Activated naive CD8-positive, alpha-beta T cell treated with anti-CD3 and anti-CD28 coated beads, Interleukin-2, amount 50 U/mL, for 24 hours (primary cell): ENCODE measurements around the gene TCEANC.
A peak's percentile ranks its signal among the peaks of the same experiment; 100 is the strongest.
"Not testable (repeated sequence)": the region's sequence is repeated elsewhere in the genome, so short reads cannot be mapped to it uniquely, and the experiment has no call there.

Experiments
- ATAC-seq: fragments of 150-1000 bp; cut with Tn5 transposase; one replicate; pipeline ENCODE4 v1.10.0; 2021
- DNase-seq: peaks from one replicate; pipeline ENCODE4 v3.0.0; 2021
- H3K27ac Mint-ChIP-seq: one replicate; pipeline ENCODE4 v1.8.0; 2021; ENCODE audit warnings: mild to moderate bottlenecking, mixed read lengths
- H3K27me3 Mint-ChIP-seq: one replicate; pipeline ENCODE4 v1.8.0; 2021; ENCODE audit warnings: mixed read lengths
- H3K36me3 Mint-ChIP-seq: one replicate; pipeline ENCODE4 v1.8.0; 2021; ENCODE audit warnings: low read depth, mixed read lengths
- H3K4me1 Mint-ChIP-seq: one replicate; pipeline ENCODE4 v1.8.0; 2021; ENCODE audit warnings: mixed read lengths
- H3K4me3 Mint-ChIP-seq: one replicate; pipeline ENCODE4 v1.8.0; 2021; ENCODE audit warnings: mild to moderate bottlenecking, moderate library complexity, mixed read lengths
- H3K9me3 Mint-ChIP-seq: one replicate; pipeline ENCODE4 v1.8.0; 2021; ENCODE audit warnings: mixed read lengths

The TCEANC gene

DNA sequence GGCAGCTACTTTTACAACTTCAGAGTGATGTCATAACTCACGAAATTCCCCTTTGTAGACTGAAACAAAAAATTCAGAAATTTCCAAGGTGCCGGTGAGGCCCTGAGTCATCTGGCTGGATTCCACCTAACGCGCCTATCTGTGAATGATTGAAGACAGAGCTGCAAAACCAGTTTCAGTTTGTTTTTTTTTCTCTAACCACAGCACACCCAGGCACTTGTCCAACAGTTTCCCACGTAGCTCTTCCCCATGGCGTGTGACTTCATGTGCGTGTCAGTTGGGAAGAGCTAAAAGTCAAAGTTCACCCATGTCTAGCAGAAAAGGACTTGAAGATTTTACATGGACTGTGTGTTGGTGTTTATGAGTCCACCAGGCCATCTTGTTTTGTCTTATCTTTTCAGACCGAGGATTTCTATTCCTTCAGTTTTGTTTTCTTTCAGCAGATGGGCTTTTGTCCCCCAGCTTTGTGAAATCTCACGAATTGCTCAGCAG lies 16.4 kb downstream of the TCEANC start:
- DNase-seq, result peak; percentile 32
- peak overlapping the region; percentile 66 for H3K4me3 Mint-ChIP-seq
- peak overlapping the region; percentile 96 for H3K27ac Mint-ChIP-seq
- ATAC-seq, result peak; percentile 93
- no peaks in the 10 kb centered on the region for H3K36me3 Mint-ChIP-seq
- H3K27me3 Mint-ChIP-seq, result no peaks in the 10 kb centered on the region
- H3K4me1 Mint-ChIP-seq, result peaks cover 32% of the 10 kb centered on the region
- no peaks in the 10 kb centered on the region for H3K9me3 Mint-ChIP-seq

DNA sequence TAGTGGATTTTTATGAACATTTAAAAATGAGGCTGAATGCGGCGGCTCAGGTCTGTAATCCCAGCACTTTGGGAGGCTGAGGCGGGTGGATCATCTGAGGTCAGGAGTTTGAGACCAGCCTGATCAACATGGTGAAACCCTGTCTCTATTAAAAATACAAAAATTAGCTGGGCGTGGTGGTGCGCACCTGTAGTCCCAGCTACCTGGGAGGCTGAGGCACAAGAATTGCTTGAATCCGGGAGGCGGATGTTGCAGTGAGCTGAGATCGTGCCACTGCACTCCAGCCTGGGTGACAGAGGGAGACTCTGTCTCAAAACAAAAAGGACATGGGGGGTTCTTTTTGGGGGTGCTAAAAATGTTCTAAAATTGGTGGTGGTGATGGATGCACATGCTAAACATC lies 16.8 kb downstream of the TCEANC start:
- Mint-ChIP-seq H3K27ac (peak overlapping the region; percentile 96), H3K4me3 (peak overlapping the region; percentile 66), H3K4me1 (peaks cover 32% of the 10 kb centered on the region)
- peak; percentile 38 for ATAC-seq
- H3K36me3 Mint-ChIP-seq, H3K9me3 Mint-ChIP-seq, H3K27me3 Mint-ChIP-seq, DNase-seq: not testable (repeated sequence)

DNA sequence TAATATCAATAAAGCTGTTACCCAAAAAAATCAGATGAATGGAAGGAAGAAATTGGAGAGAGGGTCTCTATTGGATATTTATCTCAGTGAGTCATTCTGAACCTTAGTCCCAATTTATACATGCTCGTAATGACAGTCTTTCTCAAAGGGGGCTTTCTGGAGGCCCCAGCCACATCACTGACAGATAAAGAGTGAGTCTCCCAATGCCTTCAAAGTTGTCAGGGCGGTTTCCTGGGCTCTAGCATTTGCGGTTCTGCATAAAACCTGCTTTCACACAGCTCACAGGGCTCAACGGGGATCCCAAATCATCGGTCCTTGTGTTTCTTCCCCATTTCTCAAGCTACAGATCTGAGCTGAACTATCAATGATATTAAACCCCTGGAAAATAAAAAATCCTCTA lies 17.3 kb downstream of the TCEANC start:
- ATAC-seq, result no peak
- Mint-ChIP-seq H3K27me3 (no peaks in the 10 kb centered on the region), H3K4me3 (peak overlapping the region; percentile 66)

DNA sequence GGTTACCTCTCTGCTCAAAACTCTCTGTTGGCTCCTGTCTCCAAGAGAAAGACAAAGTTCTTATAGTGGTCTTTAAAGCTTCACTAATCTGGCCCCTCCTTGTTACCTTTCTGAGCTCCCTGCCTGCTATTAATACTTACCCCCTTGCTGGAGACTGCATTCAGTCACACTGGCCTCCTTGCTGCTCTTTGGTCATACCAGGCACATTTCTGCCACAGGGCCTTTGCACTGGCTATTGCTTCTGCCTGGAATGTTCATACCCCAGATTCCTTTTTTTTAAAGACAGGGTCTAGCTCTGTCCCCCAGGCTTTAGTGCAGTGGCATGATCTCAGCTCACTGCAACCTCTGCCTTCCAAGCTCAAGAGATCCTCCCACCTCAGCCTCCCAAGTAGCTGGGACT lies 20.1 kb downstream of the TCEANC start:
- Mint-ChIP-seq H3K9me3 (no peaks in the 10 kb centered on the region), H3K27ac (no peak overlapping the region), H3K4me1 (peaks cover 29% of the 10 kb centered on the region), H3K27me3 (no peaks in the 10 kb centered on the region), H3K4me3 (no peak overlapping the region), H3K36me3 (no peaks in the 10 kb centered on the region)
- ATAC-seq (no peak), DNase-seq (no peak)

More for the DNA sequence above, 17.3 kb downstream of the TCEANC start:
- no peak for DNase-seq
- Mint-ChIP-seq H3K9me3 (no peaks in the 10 kb centered on the region), H3K27ac (peak overlapping the region; percentile 96), H3K4me1 (peaks cover 32% of the 10 kb centered on the region), H3K36me3 (no peaks in the 10 kb centered on the region)

DNA sequence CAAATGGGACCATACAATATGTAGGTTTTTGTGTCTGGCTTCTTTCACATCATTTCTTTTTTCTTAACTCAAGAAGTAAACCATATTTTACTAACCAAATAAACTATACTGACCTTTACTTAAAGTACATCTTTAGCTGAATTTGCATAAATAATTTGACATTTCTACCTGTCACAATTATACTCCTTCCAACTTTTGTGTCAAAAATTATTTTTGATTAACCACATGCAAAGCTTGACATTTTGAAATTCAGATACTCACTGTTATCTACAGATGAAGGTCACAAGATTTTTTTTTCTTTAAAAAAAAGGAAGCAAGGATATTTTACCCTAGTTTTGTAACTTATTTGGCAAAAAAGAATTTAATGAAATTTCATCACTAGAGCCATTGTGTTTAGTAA lies 23.9 kb downstream of the TCEANC start:
- no peak for ATAC-seq
- H3K4me3 Mint-ChIP-seq, result no peak overlapping the region

DNA sequence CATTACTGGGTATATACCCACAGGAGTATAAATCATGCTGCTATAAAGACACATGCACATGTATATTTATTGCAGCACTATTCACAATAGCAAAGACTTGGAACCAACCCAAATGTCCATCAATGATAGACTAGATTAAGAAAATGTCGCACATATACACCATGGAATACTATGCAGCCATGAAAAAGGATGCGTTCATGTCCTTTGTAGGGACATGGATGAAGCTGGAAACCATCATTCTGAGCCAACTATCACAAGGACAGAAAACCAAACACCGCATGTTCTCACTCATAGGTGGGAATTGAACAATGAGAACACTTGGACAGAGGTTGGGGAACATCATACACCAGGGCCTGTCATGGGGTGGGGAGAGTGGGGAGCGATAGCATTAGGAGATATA lies 26.8 kb downstream of the TCEANC start:
- not testable (repeated sequence) for H3K36me3 Mint-ChIP-seq, ATAC-seq, DNase-seq, H3K9me3 Mint-ChIP-seq, H3K27ac Mint-ChIP-seq, H3K4me3 Mint-ChIP-seq, H3K27me3 Mint-ChIP-seq
- peaks cover 11% of the 10 kb centered on the region for H3K4me1 Mint-ChIP-seq

More for the DNA sequence above, 23.9 kb downstream of the TCEANC start:
- Mint-ChIP-seq H3K27ac (no peak overlapping the region), H3K36me3 (no peaks in the 10 kb centered on the region), H3K27me3 (no peaks in the 10 kb centered on the region), H3K4me1 (no peaks in the 10 kb centered on the region), H3K9me3 (no peaks in the 10 kb centered on the region)
- DNase-seq, result no peak

DNA sequence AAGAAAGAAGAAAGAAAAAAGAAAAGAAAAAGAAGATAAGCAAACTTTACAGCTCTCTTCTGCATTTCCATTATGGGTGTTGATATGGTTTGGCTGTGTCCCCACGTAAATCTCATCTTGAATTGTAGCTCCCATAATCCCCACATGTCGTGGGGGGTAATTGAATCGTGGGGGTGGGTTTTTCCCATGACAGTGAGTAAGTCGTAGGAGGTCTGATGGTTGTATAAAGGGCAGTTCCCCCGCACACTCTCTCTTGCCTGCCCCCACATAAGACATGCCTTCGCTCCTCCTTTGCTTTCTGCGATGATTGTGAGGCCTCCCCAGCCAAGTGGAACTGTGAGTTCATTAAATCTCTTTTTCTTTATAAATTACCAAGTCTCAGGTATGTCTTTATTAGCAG lies 28.7 kb downstream of the TCEANC start:
- H3K36me3 Mint-ChIP-seq, result peaks cover 3% of the 10 kb centered on the region
- DNase-seq (no peak), ATAC-seq (no peak)
- H3K4me1 Mint-ChIP-seq, result peaks cover 27% of the 10 kb centered on the region
- H3K27ac Mint-ChIP-seq, result no peak overlapping the region
- no peak overlapping the region for H3K4me3 Mint-ChIP-seq
- no peaks in the 10 kb centered on the region for H3K9me3 Mint-ChIP-seq
- H3K27me3 Mint-ChIP-seq, result no peaks in the 10 kb centered on the region

DNA sequence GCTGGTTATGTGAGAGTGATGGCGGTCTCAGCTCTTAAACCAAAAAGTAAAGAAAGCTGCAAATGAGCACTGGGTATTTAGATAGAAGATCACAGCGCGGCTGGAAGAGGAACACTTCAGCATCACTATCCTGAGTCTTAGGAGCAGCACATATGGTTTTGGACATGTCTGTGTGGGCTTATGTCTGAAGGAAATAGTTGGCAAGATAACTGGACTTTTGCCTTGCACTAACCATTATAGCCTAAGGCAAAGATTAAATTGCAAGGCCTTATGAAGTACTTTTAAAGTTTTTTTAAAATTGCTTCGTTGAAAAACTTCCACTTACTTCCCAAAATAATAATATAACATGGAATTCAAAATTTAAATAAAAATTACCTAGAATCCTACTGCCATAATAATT lies 31.4 kb downstream of the TCEANC start:
- peaks cover 3% of the 10 kb centered on the region for H3K36me3 Mint-ChIP-seq
- no peaks in the 10 kb centered on the region for H3K27me3 Mint-ChIP-seq
- H3K9me3 Mint-ChIP-seq, result no peaks in the 10 kb centered on the region
- DNase-seq (no peak), ATAC-seq (no peak)
- peaks cover 49% of the 10 kb centered on the region for H3K4me1 Mint-ChIP-seq
- H3K27ac Mint-ChIP-seq, result peak overlapping the region; percentile 65
- H3K4me3 Mint-ChIP-seq, result no peak overlapping the region

DNA sequence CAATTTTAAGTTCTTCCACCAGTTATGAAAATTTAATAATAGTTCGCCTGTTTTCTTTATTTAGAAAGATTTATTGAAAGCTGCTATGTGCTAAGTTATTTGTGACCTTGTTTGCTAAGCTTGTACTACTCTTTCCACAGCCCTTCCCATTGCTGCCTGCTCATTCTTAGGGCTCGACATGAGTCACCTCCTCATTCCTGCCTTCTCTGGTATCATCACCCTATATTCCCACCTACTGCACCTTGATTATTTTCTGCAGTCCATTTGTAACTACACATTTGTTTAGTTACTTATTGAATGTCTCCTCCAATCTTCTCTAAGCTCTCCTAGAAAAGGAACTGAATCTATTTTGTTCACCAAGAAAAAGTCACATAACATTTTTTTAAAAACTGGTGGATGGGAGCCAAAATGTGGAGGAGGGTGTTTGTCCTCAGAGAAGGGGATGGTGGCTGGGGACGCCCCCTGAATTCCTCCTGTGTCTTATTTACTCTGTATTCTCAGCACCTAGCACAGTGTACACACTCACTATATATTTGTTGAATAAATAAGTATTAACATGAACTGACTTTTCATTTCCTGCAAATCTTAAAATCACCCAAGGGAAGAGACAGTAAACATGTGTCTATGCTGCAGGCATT lies 32.3 kb downstream of the TCEANC start:
- DNase-seq, result no peak
- no peak for ATAC-seq
- no peak overlapping the region for H3K4me3 Mint-ChIP-seq

DNA sequence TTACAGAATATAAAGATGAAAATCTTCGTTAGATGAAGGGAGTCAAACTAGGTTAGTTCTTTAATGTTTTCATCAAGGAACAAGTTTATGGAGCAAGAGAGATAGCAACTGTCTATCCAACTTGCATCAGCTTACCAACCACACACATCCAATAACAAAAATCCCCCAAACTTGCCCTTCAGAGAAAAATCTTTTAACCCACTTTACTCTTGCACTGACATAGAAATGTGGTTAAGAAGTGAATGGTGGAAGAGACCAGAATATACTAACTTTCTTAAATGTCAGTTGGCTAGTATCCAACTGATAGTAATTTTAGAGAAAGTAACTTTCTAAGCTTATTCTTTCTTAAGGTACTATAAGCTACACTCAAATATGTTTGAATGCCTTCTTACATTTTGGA lies 34.3 kb downstream of the TCEANC start:
- H3K9me3 Mint-ChIP-seq, result no peaks in the 10 kb centered on the region
- peaks cover 67% of the 10 kb centered on the region for H3K4me1 Mint-ChIP-seq
- H3K36me3 Mint-ChIP-seq, result peaks cover 14% of the 10 kb centered on the region
- H3K27ac Mint-ChIP-seq, result peak overlapping the region; percentile 97
- peak; percentile 20 for ATAC-seq
- H3K27me3 Mint-ChIP-seq, result no peaks in the 10 kb centered on the region
- H3K4me3 Mint-ChIP-seq, result peak overlapping the region; percentile 10
- no peak for DNase-seq

More for the DNA sequence above, 32.3 kb downstream of the TCEANC start:
- Mint-ChIP-seq H3K27me3 (no peaks in the 10 kb centered on the region), H3K36me3 (peaks cover 7% of the 10 kb centered on the region), H3K27ac (peak overlapping the region; percentile 33), H3K4me1 (peaks cover 51% of the 10 kb centered on the region), H3K9me3 (no peaks in the 10 kb centered on the region)

DNA sequence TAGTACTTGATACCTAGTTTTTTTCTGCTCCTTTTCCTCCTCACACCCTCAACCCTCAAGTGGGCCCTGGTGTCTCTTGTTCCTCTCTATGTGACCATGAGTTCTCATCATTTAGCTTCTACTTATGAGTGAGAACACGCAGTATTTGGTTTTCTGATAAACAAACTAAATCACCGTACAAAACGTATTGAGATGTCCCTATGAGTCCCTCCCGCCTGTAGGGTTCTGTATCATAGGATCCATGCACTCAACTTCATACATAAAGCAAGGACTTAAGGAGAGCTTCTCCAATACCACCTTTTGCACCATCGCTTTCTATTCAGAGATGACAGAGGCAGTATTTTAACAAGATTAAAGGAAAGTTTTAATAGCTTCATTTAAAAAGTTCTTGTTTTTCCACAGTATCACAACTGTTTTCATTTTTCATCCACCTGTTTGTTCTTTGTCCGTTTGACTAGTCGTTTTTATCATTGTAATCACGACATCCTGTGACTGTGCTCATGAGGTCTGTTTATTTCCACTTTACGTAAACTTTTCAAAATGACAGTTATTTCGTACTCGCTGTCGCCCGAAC lies 35.5 kb downstream of the TCEANC start:
- Mint-ChIP-seq H3K4me1 (peaks cover 79% of the 10 kb centered on the region), H3K27ac (peak overlapping the region; percentile 97), H3K36me3 (peaks cover 18% of the 10 kb centered on the region), H3K9me3 (no peaks in the 10 kb centered on the region), H3K27me3 (no peaks in the 10 kb centered on the region), H3K4me3 (peak overlapping the region; percentile 91)
- ATAC-seq (no peak), DNase-seq (no peak)

DNA sequence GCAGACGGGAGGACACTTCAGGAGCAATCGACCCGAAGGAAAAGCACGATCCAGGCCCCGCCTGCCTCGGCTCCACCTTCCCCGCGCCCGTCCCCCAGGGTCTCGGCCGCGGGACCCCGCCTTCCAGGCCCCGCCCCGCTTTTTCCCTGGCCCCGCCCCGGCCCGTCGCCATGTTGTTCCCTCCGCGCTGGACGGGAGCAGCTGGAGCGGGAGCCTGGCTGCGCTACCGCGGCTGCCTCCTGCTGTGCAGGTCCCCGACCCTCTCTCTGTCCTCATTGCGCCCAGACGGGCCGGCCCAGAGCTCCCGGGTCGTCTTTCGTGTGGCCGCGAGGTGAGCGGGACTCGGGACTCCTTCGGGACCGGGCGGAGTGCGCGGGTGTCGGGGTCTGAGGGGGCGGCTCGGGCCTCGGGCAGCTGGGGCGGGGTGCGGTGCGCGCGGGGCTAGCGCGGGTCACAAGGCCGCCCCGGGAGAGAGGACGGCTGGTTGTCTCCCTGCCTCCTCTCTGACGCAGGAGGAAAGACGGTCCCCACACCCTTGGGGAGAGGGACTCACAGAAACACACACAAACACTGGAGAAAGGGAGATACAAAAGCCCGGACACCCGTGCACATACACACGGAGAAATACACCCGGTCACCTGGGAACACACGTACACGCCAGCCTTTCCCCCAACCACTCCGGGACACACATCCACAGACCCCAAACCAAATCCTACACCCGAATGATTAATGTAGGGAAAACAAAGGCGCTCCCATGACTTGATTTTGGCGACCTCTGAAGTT lies 36.2 kb downstream of the TCEANC start, which contains the start of gene RAB9A:
Gene RAB9A (plus strand): TSS at position 171 of the 783 bp plus-strand sequence. CDS start 19,619 bp downstream, outside the sequence.
- Mint-ChIP-seq H3K9me3 (no peaks in the 10 kb centered on the region), H3K4me1 (peaks cover 79% of the 10 kb centered on the region), H3K27ac (peak within 1 kb of the TSS; percentile 97), H3K36me3 (peaks cover 18% of the 10 kb centered on the region), H3K27me3 (no peaks in the 10 kb centered on the region), H3K4me3 (peak within 1 kb of the TSS; percentile 91)
- ATAC-seq, result peak; percentile 77
- DNase-seq, result peak; percentile 86

DNA sequence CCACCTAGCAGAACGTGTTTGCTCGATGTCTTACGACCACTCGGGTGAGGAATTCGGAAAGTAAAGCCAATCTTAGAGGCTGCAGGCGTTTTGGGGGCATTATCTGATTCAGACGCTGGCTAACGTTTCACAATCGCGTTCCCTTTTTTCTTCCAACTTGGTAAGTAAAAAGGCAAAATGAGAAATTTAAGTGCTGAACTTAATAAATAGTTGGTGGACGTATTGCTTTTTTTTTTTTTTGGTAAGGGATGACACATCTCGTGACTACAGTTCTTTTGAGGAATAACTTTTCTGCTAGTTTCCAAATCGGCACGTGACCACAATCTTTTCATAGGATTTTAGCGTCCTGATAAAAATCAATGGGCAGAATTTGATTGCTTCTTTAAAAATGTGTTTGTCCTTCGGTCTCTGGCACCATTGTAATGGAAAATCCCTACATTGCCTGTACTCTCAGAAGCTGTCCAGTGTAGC lies 36.8 kb downstream of the TCEANC start:
- H3K4me1 Mint-ChIP-seq, result peaks cover 81% of the 10 kb centered on the region

DNA sequence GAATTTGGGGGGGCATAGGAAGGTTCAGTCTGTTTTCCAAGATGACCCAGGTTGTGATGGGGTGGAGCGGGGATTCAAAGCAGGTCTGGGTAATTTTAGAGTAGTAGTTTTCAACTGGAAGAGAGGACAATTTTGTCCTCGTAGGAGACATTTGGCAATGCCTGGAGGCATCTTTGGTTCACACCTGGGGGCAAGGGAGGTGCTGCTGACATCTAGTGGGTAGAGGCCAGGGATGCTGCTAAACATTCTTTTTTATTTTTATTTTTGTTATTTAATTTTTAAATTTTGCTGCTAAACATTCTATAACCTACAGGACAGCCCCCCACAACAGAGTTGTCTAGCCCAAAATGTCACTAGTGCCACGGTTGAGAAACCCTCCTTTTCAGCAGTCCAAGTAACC lies 37.9 kb downstream of the TCEANC start:
- no peak for ATAC-seq
- peak overlapping the region; percentile 97 for H3K27ac Mint-ChIP-seq
- peaks cover 79% of the 10 kb centered on the region for H3K4me1 Mint-ChIP-seq

More for the DNA sequence above, 36.8 kb downstream of the TCEANC start:
- Mint-ChIP-seq H3K36me3 (peaks cover 15% of the 10 kb centered on the region), H3K27me3 (no peaks in the 10 kb centered on the region), H3K9me3 (no peaks in the 10 kb centered on the region), H3K27ac (peak overlapping the region; percentile 97), H3K4me3 (peak overlapping the region; percentile 91)
- no peak for DNase-seq
- ATAC-seq, result no peak

More for the DNA sequence above, 37.9 kb downstream of the TCEANC start:
- H3K4me3 Mint-ChIP-seq, result peak overlapping the region; percentile 91
- no peaks in the 10 kb centered on the region for H3K9me3 Mint-ChIP-seq
- no peaks in the 10 kb centered on the region for H3K27me3 Mint-ChIP-seq
- DNase-seq, result no peak
- peaks cover 21% of the 10 kb centered on the region for H3K36me3 Mint-ChIP-seq
